Measurements from ENCODE around the gene KIF26A.

DNA sequence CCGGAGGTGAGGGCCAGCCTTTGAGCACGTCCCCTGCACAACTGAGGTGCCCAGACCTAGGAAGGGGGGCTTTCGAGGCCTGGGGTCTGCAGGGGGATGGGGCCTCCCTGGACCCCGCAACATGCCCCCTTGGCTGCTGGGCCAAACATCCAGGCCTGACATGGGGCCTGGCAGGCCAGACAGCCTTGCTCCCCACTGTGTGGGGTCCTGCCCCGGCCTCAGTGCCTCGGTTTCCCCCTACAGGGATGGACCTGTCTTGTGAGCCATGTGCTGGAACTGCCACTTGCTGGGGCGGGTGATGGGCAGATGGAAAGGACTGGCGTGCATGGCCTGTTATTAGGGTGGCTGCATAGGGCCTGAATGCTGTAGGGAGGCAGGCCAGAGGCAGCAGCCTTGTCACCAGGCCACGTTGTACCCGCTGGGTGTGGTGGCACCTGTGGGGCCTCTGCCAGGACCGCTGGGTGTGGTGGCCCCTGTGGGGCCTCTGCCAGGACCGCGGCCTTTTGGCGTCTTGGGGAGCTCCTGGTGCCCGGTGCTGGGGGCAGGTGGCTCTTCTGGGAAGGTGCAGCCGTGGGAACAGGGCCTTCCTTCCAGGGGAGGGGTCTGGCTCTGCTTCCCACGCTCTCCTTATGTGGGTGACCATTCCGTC lies 32.4 kb upstream of the KIF26A start:
- TF ChIP-seq MXI1 (IDR thresholded peaks at IDR 0.05; ENCODE audit: borderline replicate concordance, low read depth, low read length): no peak
- TF ChIP-seq, protein P1, sequence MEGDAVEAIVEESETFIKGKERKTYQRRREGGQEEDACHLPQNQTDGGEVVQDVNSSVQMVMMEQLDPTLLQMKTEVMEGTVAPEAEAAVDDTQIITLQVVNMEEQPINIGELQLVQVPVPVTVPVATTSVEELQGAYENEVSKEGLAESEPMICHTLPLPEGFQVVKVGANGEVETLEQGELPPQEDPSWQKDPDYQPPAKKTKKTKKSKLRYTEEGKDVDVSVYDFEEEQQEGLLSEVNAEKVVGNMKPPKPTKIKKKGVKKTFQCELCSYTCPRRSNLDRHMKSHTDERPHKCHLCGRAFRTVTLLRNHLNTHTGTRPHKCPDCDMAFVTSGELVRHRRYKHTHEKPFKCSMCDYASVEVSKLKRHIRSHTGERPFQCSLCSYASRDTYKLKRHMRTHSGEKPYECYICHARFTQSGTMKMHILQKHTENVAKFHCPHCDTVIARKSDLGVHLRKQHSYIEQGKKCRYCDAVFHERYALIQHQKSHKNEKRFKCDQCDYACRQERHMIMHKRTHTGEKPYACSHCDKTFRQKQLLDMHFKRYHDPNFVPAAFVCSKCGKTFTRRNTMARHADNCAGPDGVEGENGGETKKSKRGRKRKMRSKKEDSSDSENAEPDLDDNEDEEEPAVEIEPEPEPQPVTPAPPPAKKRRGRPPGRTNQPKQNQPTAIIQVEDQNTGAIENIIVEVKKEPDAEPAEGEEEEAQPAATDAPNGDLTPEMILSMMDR (conservative IDR thresholded peaks at IDR 0.05; ENCODE audit: low read depth, low read length): no peak
- no peak for TF ChIP-seq POLR2A (IDR thresholded peaks at IDR 0.05; ENCODE audit: low read depth, low read length)

Data from IMR-90 (cell line).